ENCODE results near the gene PSMD2.

The PSMD2 gene

DNA sequence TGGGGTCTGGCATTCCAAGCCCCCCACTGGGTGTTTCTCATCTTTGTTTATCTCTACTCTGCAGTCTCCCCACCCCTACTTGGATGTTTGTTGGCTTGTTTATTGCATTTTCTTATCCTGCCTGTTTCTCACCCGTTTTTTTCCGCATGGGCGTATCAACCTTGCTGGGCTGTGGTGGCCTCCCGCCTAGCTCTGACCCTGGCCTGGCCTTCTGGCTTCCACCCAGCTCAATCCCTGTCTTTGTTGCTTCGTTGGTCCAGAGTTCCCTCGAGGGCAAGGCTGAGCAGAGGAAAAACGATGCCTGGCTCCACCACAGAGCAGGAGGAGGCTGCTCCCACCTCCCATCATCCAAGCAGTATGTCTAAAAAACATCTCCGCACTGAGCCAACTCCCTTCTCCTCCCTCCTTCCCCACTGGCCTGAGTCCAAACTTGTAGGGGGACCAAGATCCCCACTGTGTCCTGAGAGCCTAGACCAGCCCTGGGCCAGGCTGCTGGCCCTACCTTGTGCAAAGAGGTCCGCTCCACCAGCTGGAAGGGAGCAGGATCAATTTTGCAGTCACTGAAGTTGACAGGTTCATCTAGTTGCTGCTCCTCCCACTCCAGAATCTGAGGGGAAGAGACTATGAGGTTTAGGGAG lies 52.6 kb downstream of the PSMD2 start:
- Histone ChIP-seq H3K27ac (ENCODE audit: low read depth, low read length, severe bottlenecking) (peak overlapping the region; percentile 69), H3K4me1 (ENCODE audit: control insufficient read depth, insufficient read depth, low read length, poor library complexity, severe bottlenecking) (peaks cover 30% of the 10 kb centered on the region), H3K4me3 (ENCODE audit: extremely low read depth, insufficient read depth, low read length, poor library complexity, severe bottlenecking) (no peak overlapping the region), H3K36me3 (ENCODE audit: control insufficient read depth, insufficient read depth, low read length) (peaks cover 36% of the 10 kb centered on the region), H3K9me3 (ENCODE audit: control insufficient read depth, low read length) (no peaks in the 10 kb centered on the region)
- WGBS, 2 experiments (ENCODE audit: insufficient coverage in 2 of 2): 50 to 55% methylated on average over 6 to 9 of the region's 9 CpGs

DNA sequence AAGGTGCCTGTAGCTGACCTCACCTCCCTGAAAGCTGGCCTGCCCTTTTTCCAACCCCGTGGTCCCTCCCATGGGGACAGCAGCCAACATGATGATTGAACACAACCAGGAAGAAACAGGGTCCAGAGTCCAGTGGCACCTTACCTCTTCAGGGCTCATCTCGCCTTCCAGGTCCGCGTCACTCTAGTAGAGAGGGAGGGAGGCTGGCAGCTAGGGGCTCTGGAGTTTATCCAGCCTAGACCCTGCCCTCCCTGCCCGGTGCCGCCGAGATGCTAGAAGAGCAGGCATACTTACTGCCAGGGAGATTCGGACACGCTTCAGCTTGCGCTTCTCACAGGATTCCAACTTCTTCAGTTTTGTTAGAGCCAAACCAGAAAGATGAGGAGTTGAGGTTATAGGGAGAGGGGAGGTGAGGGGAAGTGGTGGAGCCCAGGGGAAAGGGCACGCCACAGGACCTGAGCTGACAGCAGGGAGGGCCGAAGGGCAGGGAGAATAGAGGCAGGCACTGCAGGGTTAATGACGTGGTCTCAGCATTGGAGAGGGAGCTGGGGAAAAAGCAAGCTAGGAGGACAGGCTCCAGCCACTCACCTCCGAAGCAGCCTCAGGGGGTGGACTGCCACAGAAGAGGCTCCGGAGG lies 53.2 kb downstream of the PSMD2 start:
- Histone ChIP-seq H3K36me3 (ENCODE audit: control insufficient read depth, insufficient read depth, low read length) (peaks cover 42% of the 10 kb centered on the region), H3K27ac (ENCODE audit: low read depth, low read length, severe bottlenecking) (peak overlapping the region; percentile 69), H3K4me1 (ENCODE audit: control insufficient read depth, insufficient read depth, low read length, poor library complexity, severe bottlenecking) (peaks cover 30% of the 10 kb centered on the region), H3K9me3 (ENCODE audit: control insufficient read depth, low read length) (no peaks in the 10 kb centered on the region), H3K4me3 (ENCODE audit: extremely low read depth, insufficient read depth, low read length, poor library complexity, severe bottlenecking) (no peak overlapping the region)
- WGBS, 2 experiments (ENCODE audit: insufficient coverage in 2 of 2): 95 to 97% methylated on average over 9 to 15 of the region's 15 CpGs

DNA sequence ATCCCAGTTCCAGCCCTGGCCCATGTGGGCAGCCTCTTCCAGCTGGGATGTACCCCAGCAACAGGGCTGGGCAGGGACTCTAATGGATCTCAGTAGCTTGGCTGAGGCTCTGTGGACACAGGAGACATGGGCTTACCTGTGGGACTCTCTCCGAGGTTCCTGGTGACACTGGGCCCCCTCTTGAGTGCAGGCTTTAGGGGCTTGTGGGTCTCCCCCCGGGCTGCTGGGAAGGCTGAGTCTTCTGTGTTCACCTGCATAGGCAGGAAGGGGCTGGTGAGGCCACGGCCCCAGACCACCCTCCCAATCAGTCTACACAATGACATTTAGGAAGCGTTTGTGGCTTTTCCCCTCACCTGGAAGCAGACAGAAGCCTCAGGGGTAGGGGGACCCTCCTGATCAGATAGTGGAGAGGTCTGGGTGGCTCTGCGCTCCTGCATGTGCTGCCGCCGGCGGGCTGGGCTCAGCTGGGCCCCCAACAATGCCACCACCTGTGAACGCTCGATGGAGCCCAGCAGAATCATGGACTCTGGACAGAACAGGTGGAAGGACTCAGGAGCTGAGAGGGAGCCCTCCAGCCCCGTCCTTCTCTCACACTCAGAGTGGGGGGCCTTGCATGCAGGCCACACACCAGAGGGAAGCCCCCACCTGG lies 54.0 kb downstream of the PSMD2 start:
- H3K4me3 ChIP-seq (ENCODE audit: extremely low read depth, insufficient read depth, low read length, poor library complexity, severe bottlenecking): no peak overlapping the region
- no peaks in the 10 kb centered on the region for H3K9me3 ChIP-seq (ENCODE audit: control insufficient read depth, low read length)
- H3K36me3 ChIP-seq (ENCODE audit: control insufficient read depth, insufficient read depth, low read length): peaks cover 46% of the 10 kb centered on the region
- peaks cover 25% of the 10 kb centered on the region for H3K4me1 ChIP-seq (ENCODE audit: control insufficient read depth, insufficient read depth, low read length, poor library complexity, severe bottlenecking)
- WGBS, 2 experiments (ENCODE audit: insufficient coverage in 2 of 2): 92 to 96% methylated on average over 5 to 8 of the region's 11 CpGs
- H3K27ac ChIP-seq (ENCODE audit: low read depth, low read length, severe bottlenecking): no peak overlapping the region

DNA sequence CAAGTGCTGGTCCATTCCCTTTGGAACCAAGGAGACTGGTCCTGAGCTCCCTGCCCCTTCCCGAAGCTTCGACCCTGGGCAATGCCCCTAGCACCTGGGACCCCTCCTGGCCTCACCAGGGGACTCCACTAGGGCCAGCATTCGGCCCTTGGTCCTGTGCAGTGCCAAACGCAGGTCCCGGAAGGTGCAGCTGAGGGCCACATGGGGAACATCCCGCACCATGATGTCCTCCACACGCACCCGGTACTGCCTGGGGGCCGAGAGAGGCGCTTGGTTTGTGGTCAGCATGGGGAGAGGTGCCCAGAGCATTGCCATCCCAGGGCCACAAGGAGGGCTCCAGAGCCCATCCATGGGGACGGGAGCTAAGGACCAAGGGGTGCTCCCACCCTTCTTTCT lies 54.5 kb downstream of the PSMD2 start:
- H3K4me3 ChIP-seq (ENCODE audit: extremely low read depth, insufficient read depth, low read length, poor library complexity, severe bottlenecking): no peak overlapping the region
- peaks cover 47% of the 10 kb centered on the region for H3K36me3 ChIP-seq (ENCODE audit: control insufficient read depth, insufficient read depth, low read length)
- 93 to 97% methylated on average over 10 to 11 of the region's 11 CpGs for WGBS, 2 experiments (ENCODE audit: insufficient coverage in 2 of 2)

DNA sequence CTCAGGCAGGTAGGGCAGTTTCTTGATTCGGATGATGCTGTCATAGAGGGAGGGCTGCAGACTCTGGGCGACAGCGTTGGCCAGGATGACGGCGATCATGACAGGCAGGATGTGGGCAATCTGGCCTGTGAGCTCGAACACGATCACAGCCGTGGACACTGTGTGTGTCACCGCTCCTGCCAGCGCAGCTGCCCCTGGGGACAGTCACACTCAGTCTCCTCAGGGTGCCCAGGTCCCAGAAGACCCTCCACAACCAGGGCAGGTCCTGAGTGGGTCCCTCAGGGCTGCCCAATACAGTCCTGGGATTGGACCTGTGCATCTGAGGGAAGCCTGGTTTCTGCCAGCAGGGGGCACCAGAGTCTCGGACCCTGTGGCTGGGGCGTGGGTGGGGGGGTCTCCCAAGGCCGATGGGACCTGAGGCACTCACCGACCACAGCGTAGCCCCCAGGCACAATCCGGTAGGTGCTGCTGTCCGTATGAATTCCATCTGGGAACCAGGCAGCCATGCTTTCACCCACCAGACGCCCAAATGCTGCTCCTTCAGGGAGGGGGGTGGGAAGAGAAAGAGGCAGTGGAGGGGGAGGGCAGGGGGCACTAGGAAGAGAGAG lies 55.2 kb downstream of the PSMD2 start:
- H3K9me3 ChIP-seq (ENCODE audit: control insufficient read depth, low read length): no peaks in the 10 kb centered on the region
- no peak overlapping the region for H3K4me3 ChIP-seq (ENCODE audit: extremely low read depth, insufficient read depth, low read length, poor library complexity, severe bottlenecking)
- peaks cover 52% of the 10 kb centered on the region for H3K36me3 ChIP-seq (ENCODE audit: control insufficient read depth, insufficient read depth, low read length)
- H3K27ac ChIP-seq (ENCODE audit: low read depth, low read length, severe bottlenecking): no peak overlapping the region
- H3K4me1 ChIP-seq (ENCODE audit: control insufficient read depth, insufficient read depth, low read length, poor library complexity, severe bottlenecking): peaks cover 23% of the 10 kb centered on the region
- WGBS, 2 experiments (ENCODE audit: insufficient coverage in 2 of 2): 86 to 95% methylated on average over 10 to 15 of the region's 18 CpGs

More for the DNA sequence above, 54.5 kb downstream of the PSMD2 start:
- Histone ChIP-seq H3K9me3 (ENCODE audit: control insufficient read depth, low read length) (no peaks in the 10 kb centered on the region), H3K4me1 (ENCODE audit: control insufficient read depth, insufficient read depth, low read length, poor library complexity, severe bottlenecking) (peaks cover 23% of the 10 kb centered on the region), H3K27ac (ENCODE audit: low read depth, low read length, severe bottlenecking) (no peak overlapping the region)

DNA sequence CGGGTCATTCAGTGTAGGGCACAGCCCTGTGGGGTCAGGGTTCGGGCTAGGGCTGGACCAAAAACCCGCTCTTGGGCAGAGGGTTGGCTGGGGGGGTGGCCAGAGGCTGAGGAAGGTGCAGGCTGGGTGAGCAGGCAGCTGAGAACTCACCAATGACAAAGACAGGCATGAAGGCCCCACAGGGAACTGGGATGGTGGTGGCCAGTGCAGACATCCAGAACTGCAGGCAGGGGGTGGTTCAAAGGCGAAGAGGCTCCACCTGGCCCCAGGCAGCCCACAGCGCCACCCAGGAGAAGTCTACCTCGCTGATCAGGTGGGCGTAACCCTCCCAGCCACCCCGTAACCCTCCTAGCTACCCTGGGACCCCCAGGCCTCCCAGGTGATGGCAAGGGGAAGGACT lies 55.7 kb downstream of the PSMD2 start:
- Histone ChIP-seq H3K4me1 (ENCODE audit: control insufficient read depth, insufficient read depth, low read length, poor library complexity, severe bottlenecking) (peaks cover 23% of the 10 kb centered on the region), H3K9me3 (ENCODE audit: control insufficient read depth, low read length) (no peaks in the 10 kb centered on the region), H3K36me3 (ENCODE audit: control insufficient read depth, insufficient read depth, low read length) (peaks cover 49% of the 10 kb centered on the region), H3K27ac (ENCODE audit: low read depth, low read length, severe bottlenecking) (no peak overlapping the region), H3K4me3 (ENCODE audit: extremely low read depth, insufficient read depth, low read length, poor library complexity, severe bottlenecking) (no peak overlapping the region)
- WGBS, 2 experiments (ENCODE audit: insufficient coverage in 2 of 2): 84 to 92% methylated on average over 6 to 7 of the region's 8 CpGs

DNA sequence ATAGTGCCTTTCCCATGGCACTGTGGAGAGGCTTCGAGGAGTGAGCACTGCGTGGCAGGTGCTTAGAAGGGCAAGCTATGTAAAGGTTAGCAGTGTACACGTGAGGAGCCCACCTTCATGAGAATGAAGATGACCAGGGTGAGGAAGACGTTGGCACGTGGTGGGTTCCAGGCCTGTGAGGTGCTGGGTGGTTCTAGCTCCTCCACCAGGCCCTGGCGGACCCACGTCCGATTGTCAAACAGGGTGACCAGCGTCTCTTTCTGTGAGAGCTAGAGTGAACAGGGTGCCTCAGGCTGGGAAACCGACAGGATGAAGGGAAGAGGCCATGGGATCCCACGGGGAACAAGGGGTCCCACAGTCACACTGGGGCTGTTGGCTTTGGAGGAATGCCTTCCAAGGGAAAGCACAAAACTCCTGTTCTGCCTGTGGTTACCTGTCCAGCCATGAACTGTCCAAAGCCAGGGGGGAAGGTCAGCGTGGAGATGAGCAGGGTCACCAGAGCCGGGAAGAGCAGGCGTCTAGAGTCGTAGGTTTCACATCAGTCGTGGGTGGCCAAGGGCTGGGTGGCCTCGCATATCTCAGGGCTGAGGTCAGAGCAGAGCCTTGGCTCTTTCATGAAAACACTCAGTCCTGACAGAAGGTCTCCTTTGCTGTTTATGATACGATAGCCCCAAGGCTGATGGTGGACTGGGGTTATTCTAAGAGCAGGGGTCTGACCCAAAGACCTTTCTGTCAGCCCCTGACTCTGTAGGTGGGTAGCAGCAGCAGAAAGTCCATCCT lies 56.4 kb downstream of the PSMD2 start:
- WGBS, 2 experiments (ENCODE audit: insufficient coverage in 2 of 2): 91 to 92% methylated on average over 17 to 18 of the region's 18 CpGs
- no peak overlapping the region for H3K27ac ChIP-seq (ENCODE audit: low read depth, low read length, severe bottlenecking)
- no peak overlapping the region for H3K4me3 ChIP-seq (ENCODE audit: extremely low read depth, insufficient read depth, low read length, poor library complexity, severe bottlenecking)
- peaks cover 28% of the 10 kb centered on the region for H3K4me1 ChIP-seq (ENCODE audit: control insufficient read depth, insufficient read depth, low read length, poor library complexity, severe bottlenecking)
- peaks cover 45% of the 10 kb centered on the region for H3K36me3 ChIP-seq (ENCODE audit: control insufficient read depth, insufficient read depth, low read length)
- H3K9me3 ChIP-seq (ENCODE audit: control insufficient read depth, low read length): no peaks in the 10 kb centered on the region

DNA sequence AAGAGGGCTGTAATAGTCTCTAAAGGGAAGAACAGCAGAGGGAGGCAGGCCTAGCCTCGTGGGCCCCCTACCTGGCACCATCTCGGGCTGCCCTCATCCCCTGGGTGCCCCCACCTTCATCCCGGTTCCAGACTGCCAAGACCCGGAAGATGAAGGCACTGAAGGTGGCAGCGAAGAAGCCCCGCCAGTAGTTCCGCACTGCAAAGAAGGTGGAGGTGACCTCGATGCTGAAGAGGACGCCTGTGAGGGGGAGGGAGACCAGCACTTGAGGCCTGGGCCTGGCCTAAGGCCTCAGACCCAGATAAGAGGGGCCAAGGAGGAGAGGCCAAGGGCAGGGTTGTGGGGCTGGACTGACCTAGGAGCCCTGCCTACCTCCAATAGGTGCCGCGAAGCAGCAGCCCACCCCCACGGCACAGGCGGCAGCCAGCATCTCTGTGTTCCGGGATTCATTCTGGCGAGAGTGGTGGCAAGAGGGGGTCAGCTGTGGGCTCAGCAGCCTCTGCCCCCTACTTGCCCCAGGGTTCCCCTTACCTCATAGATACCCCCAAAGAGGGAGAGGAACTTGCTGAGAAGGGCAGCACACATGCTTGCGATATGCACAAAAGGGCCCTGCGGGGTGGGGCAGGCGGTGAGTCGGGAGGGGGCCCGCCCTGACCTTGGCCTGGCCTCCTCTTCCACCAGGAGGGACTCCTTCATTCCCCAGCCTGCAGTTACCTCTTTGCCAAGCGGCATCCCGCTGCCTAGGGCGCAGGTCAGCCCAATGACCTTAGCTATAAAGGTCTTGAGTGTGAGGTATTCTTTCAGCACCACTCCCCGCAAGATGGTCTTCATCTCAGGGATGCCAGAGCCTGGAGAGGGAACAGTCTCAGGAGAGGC lies 58.4 kb downstream of the PSMD2 start:
- no peak overlapping the region for H3K4me3 ChIP-seq (ENCODE audit: extremely low read depth, insufficient read depth, low read length, poor library complexity, severe bottlenecking)
- H3K9me3 ChIP-seq (ENCODE audit: control insufficient read depth, low read length): no peaks in the 10 kb centered on the region
- H3K36me3 ChIP-seq (ENCODE audit: control insufficient read depth, insufficient read depth, low read length): peaks cover 36% of the 10 kb centered on the region
- 93 to 97% methylated on average over 16 to 24 of the region's 24 CpGs for WGBS, 2 experiments (ENCODE audit: insufficient coverage in 2 of 2)
- H3K4me1 ChIP-seq (ENCODE audit: control insufficient read depth, insufficient read depth, low read length, poor library complexity, severe bottlenecking): peaks cover 18% of the 10 kb centered on the region
- no peak overlapping the region for H3K27ac ChIP-seq (ENCODE audit: low read depth, low read length, severe bottlenecking)

DNA sequence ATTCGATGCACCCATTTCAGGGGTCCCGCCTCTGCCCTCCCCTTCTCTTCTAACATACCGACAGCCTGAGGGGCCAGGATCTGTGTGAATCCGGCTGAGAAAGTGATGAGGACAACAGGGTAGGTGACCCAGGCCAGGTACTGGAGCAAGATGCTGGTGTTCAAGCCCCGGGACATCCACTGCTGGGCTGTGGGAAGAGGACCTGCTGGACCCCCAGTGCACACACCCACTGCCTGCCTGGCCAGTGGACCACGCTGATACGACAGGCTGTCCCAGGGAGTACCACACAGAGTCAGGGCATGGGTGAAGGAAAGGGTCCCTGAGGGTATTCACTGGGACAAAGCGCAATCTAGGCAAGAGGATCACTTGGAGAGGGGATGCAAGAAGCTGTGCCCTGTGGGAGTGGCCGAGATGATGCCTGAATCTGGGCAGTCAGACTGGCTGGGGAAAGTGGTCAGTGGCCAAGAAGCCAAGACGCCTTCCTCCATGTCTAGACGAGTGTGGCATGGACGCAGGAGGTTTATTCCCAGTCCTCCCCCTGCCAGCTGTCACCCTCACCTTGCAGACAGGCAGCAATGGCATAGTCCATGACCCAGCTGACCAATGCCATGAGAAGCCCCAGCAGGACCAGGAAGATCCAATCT lies 59.2 kb downstream of the PSMD2 start:
- no peak overlapping the region for H3K27ac ChIP-seq (ENCODE audit: low read depth, low read length, severe bottlenecking)
- peaks cover 18% of the 10 kb centered on the region for H3K4me1 ChIP-seq (ENCODE audit: control insufficient read depth, insufficient read depth, low read length, poor library complexity, severe bottlenecking)
- peaks cover 36% of the 10 kb centered on the region for H3K36me3 ChIP-seq (ENCODE audit: control insufficient read depth, insufficient read depth, low read length)
- no peak overlapping the region for H3K4me3 ChIP-seq (ENCODE audit: extremely low read depth, insufficient read depth, low read length, poor library complexity, severe bottlenecking)
- no peaks in the 10 kb centered on the region for H3K9me3 ChIP-seq (ENCODE audit: control insufficient read depth, low read length)
- 91 to 95% methylated on average over 8 to 11 of the region's 12 CpGs for WGBS, 2 experiments (ENCODE audit: insufficient coverage in 2 of 2)

Measured in mesodermal cell (in vitro differentiated cells).